ENCODE measurements around the gene SUPT6H.
"Not testable (repeated sequence)": the region's sequence is repeated elsewhere in the genome, so short reads cannot be mapped to it uniquely, and the experiment has no call there.

The SUPT6H gene

GRCh38 chr17:28719021-28719433 lies 57.0 kb downstream of the SUPT6H start:
- no peak for DNase-seq (ENCODE audit: low read depth)

GRCh38 chr17:28720247-28720996 lies 58.4 kb downstream of the SUPT6H start:
- DNase-seq (ENCODE audit: low read depth) = no peak

- DNase-seq (ENCODE audit: low read depth) = not testable (repeated sequence)
Observed at GRCh38 chr17:28720997-28721329, 59.0 kb downstream of the SUPT6H start.

- DNase-seq (ENCODE audit: low read depth) = no peak
Observed at GRCh38 chr17:28722417-28723158, 60.6 kb downstream of the SUPT6H start.

GRCh38 chr17:28723159-28723835 lies 61.3 kb downstream of the SUPT6H start:
- no peak for DNase-seq (ENCODE audit: low read depth)

- not testable (repeated sequence) for DNase-seq (ENCODE audit: low read depth)
Observed at GRCh38 chr17:28723836-28724499, 62.0 kb downstream of the SUPT6H start.

GRCh38 chr17:28724500-28725165 lies 62.6 kb downstream of the SUPT6H start:
- no peak for DNase-seq (ENCODE audit: low read depth)

- DNase-seq (ENCODE audit: low read depth) = no peak
Observed at GRCh38 chr17:28725166-28725659, 63.2 kb downstream of the SUPT6H start.

- DNase-seq (ENCODE audit: low read depth) = no peak
Observed at GRCh38 chr17:28725660-28726225, 63.7 kb downstream of the SUPT6H start.

- DNase-seq (ENCODE audit: low read depth) = no peak
Observed at GRCh38 chr17:28726226-28726626, 64.2 kb downstream of the SUPT6H start, which contains the start of gene TLCD1. TLCD1 (minus strand) TSS chr17:28726233; CDS start chr17:28726097, 136 bp downstream.

- DNase-seq (ENCODE audit: low read depth) = no peak
Observed at GRCh38 chr17:28726627-28727491, 64.9 kb downstream of the SUPT6H start.

GRCh38 chr17:28728364-28729200 lies 66.6 kb downstream of the SUPT6H start, which contains the start of gene NEK8:
NEK8 (plus strand) TSS chr17:28728788; CDS start chr17:28728814, 26 bp downstream.
- DNase-seq (ENCODE audit: low read depth) = no peak

GRCh38 chr17:28729950-28730330 lies 67.9 kb downstream of the SUPT6H start:
- no peak for DNase-seq (ENCODE audit: low read depth)

- DNase-seq (ENCODE audit: low read depth) = no peak
Observed at GRCh38 chr17:28733346-28733745, 71.3 kb downstream of the SUPT6H start.

- no peak for DNase-seq (ENCODE audit: low read depth)
Observed at GRCh38 chr17:28734712-28735241, 72.8 kb downstream of the SUPT6H start.

GRCh38 chr17:28735242-28735722 lies 73.3 kb downstream of the SUPT6H start:
- DNase-seq (ENCODE audit: low read depth) = no peak

GRCh38 chr17:28735913-28736769 lies 74.1 kb downstream of the SUPT6H start:
- not testable (repeated sequence) for DNase-seq (ENCODE audit: low read depth)

GRCh38 chr17:28737316-28737715 lies 75.3 kb downstream of the SUPT6H start:
- no peak for DNase-seq (ENCODE audit: low read depth)

Measured in HS-5 (cell line).